OCI-LY7 (cell line): ENCODE measurements around the gene CNR2.

Source experiments
- CTCF ChIP-seq: fragments of 200-600 bp; sonication (generic); conservative IDR thresholded peaks from 2 replicates; pipeline ENCODE4 v1.5.1; 2014; ENCODE audit warnings: mild to moderate bottlenecking, antibody characterized with exemption, low read length, moderate library complexity, mixed read lengths
- EZH2phosphoT487 ChIP-seq: fragments of 200-600 bp; sonication (generic); IDR thresholded peaks from 2 replicates; pipeline ENCODE4 v1.6.1; 2018; ENCODE audit warnings: low read depth, borderline replicate concordance, mild to moderate bottlenecking, mixed run types, antibody characterized with exemption, low read length, moderate library complexity, mixed read lengths

- TF ChIP-seq EZH2phosphoT487 (no peak), CTCF (peak; percentile 69)
These were observed 45.8 kb upstream of the CNR2 start for GRCh38 chr1:23958810-23959460.
